CD8-positive, alpha-beta memory T cell (primary cell): ENCODE measurements around the gene CD86. TPM values are rescaled to one million over a fixed set of nuclear protein-coding genes. Genes with fewer than 3 reads are reported as not detected.

ENCODE experiments used
- CTCF ChIA-PET: fragments of 350-600 bp; sonication (Branson Sonifier 250); formaldehyde crosslinking; loops from one replicate; lab custom pipeline; 2021; ENCODE audit warnings: antibody characterized with exemption; lab: Charles Lee
- POLR2A ChIA-PET: fragments of 350-600 bp; sonication (Branson Sonifier 250); formaldehyde crosslinking; loops from one replicate; lab custom pipeline; 2021; ENCODE audit warnings: antibody characterized with exemption; lab: Charles Lee
- DNase-seq, 5 donors: peaks; one replicate each; pipeline versions ENCODE4 v3.0.0 to v3.0.0-alpha.2; 2020 to 2022; ENCODE audit warnings: mixed read lengths in 1 of 5
- H3K27ac ChIP-seq: one replicate; pipeline ENCODE4 v1.7.0; 2013; ENCODE audit warnings: low read depth, mild to moderate bottlenecking, low read length, moderate library complexity
- H3K27me3 ChIP-seq: 2 replicates; pipeline ENCODE4 v1.7.0; 2013; ENCODE audit warnings: low read length, mild to moderate bottlenecking; ENCODE audit not compliant: insufficient read depth, poor library complexity, severe bottlenecking
- H3K36me3 ChIP-seq: 2 replicates; pipeline ENCODE4 v1.7.0; 2013; ENCODE audit warnings: mild to moderate bottlenecking, low read length, moderate library complexity; ENCODE audit not compliant: insufficient read depth
- H3K4me1 ChIP-seq: 2 replicates; pipeline ENCODE4 v1.7.0; 2013; ENCODE audit warnings: mild to moderate bottlenecking, low read length, moderate library complexity; ENCODE audit not compliant: insufficient read depth
- H3K4me3 ChIP-seq: 2 replicates; pipeline ENCODE4 v1.7.0; 2013; ENCODE audit warnings: mild to moderate bottlenecking, low read length
- H3K9me3 ChIP-seq: 2 replicates; pipeline ENCODE4 v1.7.0; 2013; ENCODE audit warnings: mild to moderate bottlenecking, low read length
- H3K27ac Mint-ChIP-seq, 8 donors: one replicate each; pipeline ENCODE4 v1.8.0; 2020 to 2021; ENCODE audit warnings: mixed read lengths in 8 of 8, mild to moderate bottlenecking in 6 of 8, inconsistent platforms in 3 of 8, moderate library complexity in 3 of 8
- H3K27me3 Mint-ChIP-seq, 2 donors: one replicate each; pipeline ENCODE4 v1.8.0; 2020 to 2021; ENCODE audit warnings: mixed read lengths in 2 of 2, mild to moderate bottlenecking in 1 of 2, moderate library complexity in 1 of 2
- H3K36me3 Mint-ChIP-seq, 3 donors: one replicate each; pipeline ENCODE4 v1.8.0; 2020 to 2021; ENCODE audit warnings: mixed read lengths in 3 of 3, inconsistent platforms in 1 of 3, mild to moderate bottlenecking in 1 of 3
- H3K4me1 Mint-ChIP-seq, 3 donors: one replicate each; pipeline ENCODE4 v1.8.0; 2020 to 2021; ENCODE audit warnings: mixed read lengths in 3 of 3, inconsistent platforms in 1 of 3, mild to moderate bottlenecking in 1 of 3
- H3K4me3 Mint-ChIP-seq, 7 donors: one replicate each; pipeline ENCODE4 v1.8.0; 2020 to 2021; ENCODE audit warnings: mixed read lengths in 7 of 7, mild to moderate bottlenecking in 6 of 7, moderate library complexity in 4 of 7, inconsistent platforms in 2 of 7
- H3K9me3 Mint-ChIP-seq, 5 donors: one replicate each; pipeline ENCODE4 v1.8.0; 2020 to 2022; ENCODE audit warnings: mixed read lengths in 5 of 5, mild to moderate bottlenecking in 3 of 5, moderate library complexity in 2 of 5, inconsistent platforms in 1 of 5
- polyA plus RNA-seq: library from polyadenylated mRNA; unstranded; fragments of 300-500 nt; fragmentation: Illumina TruSeq; gene quantifications from one replicate; pipeline ENCODE4 v1.2.3, GENCODE V29; 2021
- total RNA-seq, 2 experiments: library from RNA; stranded (reverse); gene quantifications; one replicate each; pipeline ENCODE4 v1.2.3, GENCODE V29; 2021

Gene CD86
- total and polyA plus RNA-seq, 3 experiments from 2014 or later = 0.95 to 1.2 TPM; not detected in 1

GRCh38 chr3:122105626-122106025, 50.5 kb downstream of the CD86 start:
- Histone ChIP-seq H3K4me3 (no peak overlapping the region), H3K36me3 (no peaks in the 10 kb centered on the region), H3K27ac (no peak overlapping the region), H3K4me1 (peaks cover 5% of the 10 kb centered on the region), H3K9me3 (no peaks in the 10 kb centered on the region), H3K27me3 (no peaks in the 10 kb centered on the region)
- no peak overlapping the region for H3K4me3 Mint-ChIP-seq
- CTCF ChIA-PET = no interaction called here
- no peaks in the 10 kb centered on the region for H3K9me3 Mint-ChIP-seq
- H3K4me1 Mint-ChIP-seq = peaks cover 15 to 20% (median 16%) of the 10 kb centered on the region in 3 donors
- peak overlapping the region in 1 of 8 donors; percentile 6 for H3K27ac Mint-ChIP-seq
- POLR2A ChIA-PET = no interaction called here
- H3K36me3 Mint-ChIP-seq = no peaks in the 10 kb centered on the region
- H3K27me3 Mint-ChIP-seq = peaks cover 1 to 12% of the 10 kb centered on the region in 2 donors
- no peak for DNase-seq

GRCh38 chr3:122107171-122107570, 52.0 kb downstream of the CD86 start:
- H3K4me3 ChIP-seq = no peak overlapping the region
- no peak overlapping the region for H3K27ac Mint-ChIP-seq
- no peaks in the 10 kb centered on the region for H3K4me1 ChIP-seq
- DNase-seq = no peak
- no peaks in the 10 kb centered on the region for H3K27me3 ChIP-seq
- CTCF ChIA-PET = no interaction called here
- H3K36me3 Mint-ChIP-seq = no peaks in the 10 kb centered on the region
- no peaks in the 10 kb centered on the region for H3K9me3 ChIP-seq
- H3K36me3 ChIP-seq = no peaks in the 10 kb centered on the region
- no peak overlapping the region for H3K27ac ChIP-seq
- peaks cover 1 to 12% of the 10 kb centered on the region in 2 donors for H3K27me3 Mint-ChIP-seq
- POLR2A ChIA-PET = no interaction called here
- no peak overlapping the region for H3K4me3 Mint-ChIP-seq
- H3K4me1 Mint-ChIP-seq = peaks cover 4 to 5% (median 5%) of the 10 kb centered on the region in 3 donors
- no peaks in the 10 kb centered on the region for H3K9me3 Mint-ChIP-seq

- no peak overlapping the region for H3K4me3 Mint-ChIP-seq
- DNase-seq = no peak
- Histone ChIP-seq H3K36me3 (no peaks in the 10 kb centered on the region), H3K4me3 (no peak overlapping the region), H3K27ac (no peak overlapping the region), H3K4me1 (no peaks in the 10 kb centered on the region), H3K9me3 (no peaks in the 10 kb centered on the region), H3K27me3 (no peaks in the 10 kb centered on the region)
- ChIA-PET POLR2A (no interaction called here), CTCF (interaction anchor here (1.0 to 2.1 kb wide), 3 partner anchors 11 to 188 kb away, joined by 3 to 10 read pairs (median 7); no protein-coding TSS in a partner anchor)
- no peaks in the 10 kb centered on the region for H3K4me1 Mint-ChIP-seq
- no peaks in the 10 kb centered on the region for H3K36me3 Mint-ChIP-seq
- no peak overlapping the region for H3K27ac Mint-ChIP-seq
- H3K27me3 Mint-ChIP-seq = peaks cover 3 to 17% of the 10 kb centered on the region in 2 donors
- H3K9me3 Mint-ChIP-seq = peaks cover 0 to 2% (median 0%) of the 10 kb centered on the region in 5 donors
These were observed 56.8 kb downstream of the CD86 start for GRCh38 chr3:122111974-122112373.

- H3K27me3 Mint-ChIP-seq = peaks cover 3 to 15% of the 10 kb centered on the region in 2 donors
- no peak for DNase-seq
- H3K36me3 Mint-ChIP-seq = no peaks in the 10 kb centered on the region
- no peak overlapping the region for H3K4me3 Mint-ChIP-seq
- H3K4me1 ChIP-seq = no peaks in the 10 kb centered on the region
- H3K4me1 Mint-ChIP-seq = no peaks in the 10 kb centered on the region
- no peaks in the 10 kb centered on the region for H3K27me3 ChIP-seq
- no peaks in the 10 kb centered on the region for H3K36me3 ChIP-seq
- no peak overlapping the region for H3K4me3 ChIP-seq
- ChIA-PET POLR2A (no interaction called here), CTCF (no interaction called here)
- H3K27ac Mint-ChIP-seq = no peak overlapping the region
- H3K27ac ChIP-seq = no peak overlapping the region
- H3K9me3 ChIP-seq = no peaks in the 10 kb centered on the region
- peaks cover 0 to 2% (median 0%) of the 10 kb centered on the region in 5 donors for H3K9me3 Mint-ChIP-seq
These were observed 57.6 kb downstream of the CD86 start for GRCh38 chr3:122112754-122113153.

- Histone ChIP-seq H3K36me3 (no peaks in the 10 kb centered on the region), H3K9me3 (no peaks in the 10 kb centered on the region), H3K27me3 (no peaks in the 10 kb centered on the region), H3K27ac (no peak overlapping the region), H3K4me3 (no peak overlapping the region), H3K4me1 (no peaks in the 10 kb centered on the region)
- Mint-ChIP-seq H3K27me3 (peaks cover 7 to 40% of the 10 kb centered on the region in 2 donors), H3K27ac (no peak overlapping the region), H3K4me1 (no peaks in the 10 kb centered on the region), H3K4me3 (no peak overlapping the region), H3K9me3 (peaks cover 0 to 6% (median 3%) of the 10 kb centered on the region in 5 donors), H3K36me3 (no peaks in the 10 kb centered on the region)
- ChIA-PET POLR2A (no interaction called here), CTCF (no interaction called here)
- DNase-seq = no peak
These were observed 68.7 kb downstream of the CD86 start for GRCh38 chr3:122123850-122124249.

GRCh38 chr3:122132949-122133540, 77.9 kb downstream of the CD86 start:
- peaks cover 3 to 6% of the 10 kb centered on the region in 2 donors for H3K27me3 Mint-ChIP-seq
- no peak overlapping the region for H3K27ac Mint-ChIP-seq
- DNase-seq = no peak
- Histone ChIP-seq H3K36me3 (no peaks in the 10 kb centered on the region), H3K27ac (no peak overlapping the region), H3K4me1 (no peaks in the 10 kb centered on the region), H3K4me3 (no peak overlapping the region), H3K27me3 (no peaks in the 10 kb centered on the region), H3K9me3 (no peaks in the 10 kb centered on the region)
- no peak overlapping the region for H3K4me3 Mint-ChIP-seq
- no peaks in the 10 kb centered on the region for H3K4me1 Mint-ChIP-seq
- no peaks in the 10 kb centered on the region for H3K36me3 Mint-ChIP-seq
- POLR2A ChIA-PET = no interaction called here
- peaks cover 0 to 2% (median 0%) of the 10 kb centered on the region in 5 donors for H3K9me3 Mint-ChIP-seq
- CTCF ChIA-PET = no interaction called here

- no peaks in the 10 kb centered on the region for H3K4me1 ChIP-seq
- H3K9me3 ChIP-seq = no peaks in the 10 kb centered on the region
- H3K27me3 Mint-ChIP-seq = peaks cover 0 to 10% of the 10 kb centered on the region in 2 donors
- H3K4me3 ChIP-seq = no peak overlapping the region
- no peak overlapping the region for H3K4me3 Mint-ChIP-seq
- no peak overlapping the region for H3K27ac Mint-ChIP-seq
- H3K27ac ChIP-seq = no peak overlapping the region
- POLR2A ChIA-PET = no interaction called here
- no peaks in the 10 kb centered on the region for H3K27me3 ChIP-seq
- H3K36me3 ChIP-seq = no peaks in the 10 kb centered on the region
- DNase-seq = no peak
- peaks cover 0 to 6% (median 2%) of the 10 kb centered on the region in 3 donors for H3K36me3 Mint-ChIP-seq
- no peaks in the 10 kb centered on the region for H3K4me1 Mint-ChIP-seq
- H3K9me3 Mint-ChIP-seq = peaks cover 0 to 9% (median 2%) of the 10 kb centered on the region in 5 donors
- CTCF ChIA-PET = no interaction called here
These were observed 91.3 kb downstream of the CD86 start for GRCh38 chr3:122146466-122146865.

- no peaks in the 10 kb centered on the region for H3K36me3 ChIP-seq
- ChIA-PET POLR2A (no interaction called here), CTCF (no interaction called here)
- no peaks in the 10 kb centered on the region for H3K27me3 ChIP-seq
- Mint-ChIP-seq H3K4me1 (no peaks in the 10 kb centered on the region), H3K4me3 (no peak overlapping the region), H3K9me3 (peaks cover 3 to 13% (median 12%) of the 10 kb centered on the region in 5 donors), H3K27me3 (peaks cover 0 to 3% of the 10 kb centered on the region in 2 donors), H3K36me3 (peaks cover 0 to 5% (median 0%) of the 10 kb centered on the region in 3 donors), H3K27ac (no peak overlapping the region)
- no peaks in the 10 kb centered on the region for H3K9me3 ChIP-seq
- no peak overlapping the region for H3K27ac ChIP-seq
- DNase-seq = no peak
- H3K4me3 ChIP-seq = no peak overlapping the region
- no peaks in the 10 kb centered on the region for H3K4me1 ChIP-seq
These were observed 93.9 kb downstream of the CD86 start for GRCh38 chr3:122148941-122149627.
